Measurements from ENCODE around the gene PRRG2.
A peak's percentile ranks its signal among the peaks of the same experiment; 100 is the strongest.

Gene PRRG2

GRCh38 chr19:49581007-49581508, at the start of gene PRRG2:
Gene PRRG2, plus strand, starts transcription at chr19:49581316. Its CDS starts 1,904 bp downstream, at chr19:49583220.
- H3K27ac ChIP-seq (ENCODE audit: low read depth, low read length), result peak within 1 kb of the TSS; percentile 87
- H3K4me1 ChIP-seq (ENCODE audit: control insufficient read depth in 5 of 5, insufficient read depth in 5 of 5, low read length in 5 of 5), result peaks cover 4 to 25% (median 21%) of the 10 kb centered on the region in 5 donors
- peak within 1 kb of the TSS; percentile 70 to 96 (median 75) for H3K4me3 ChIP-seq (ENCODE audit: low read depth in 1 of 5, low read length in 5 of 5)
- peak within 1 kb of the TSS; percentile 85 to 94 (median 88) for H3K9ac ChIP-seq (ENCODE audit: low read length in 5 of 5)
- H3K9me3 ChIP-seq (ENCODE audit: control insufficient read depth in 5 of 5, low read length in 5 of 5), result no peaks in the 10 kb centered on the region
- H3K27me3 ChIP-seq (ENCODE audit: control insufficient read depth in 5 of 5, insufficient read depth in 4 of 5, low read length in 5 of 5), result no peaks in the 10 kb centered on the region
- H3K36me3 ChIP-seq (ENCODE audit: control insufficient read depth in 5 of 5, insufficient read depth in 5 of 5, low read length in 5 of 5), result peaks cover 0 to 3% (median 2%) of the 10 kb centered on the region in 5 donors

DNA sequence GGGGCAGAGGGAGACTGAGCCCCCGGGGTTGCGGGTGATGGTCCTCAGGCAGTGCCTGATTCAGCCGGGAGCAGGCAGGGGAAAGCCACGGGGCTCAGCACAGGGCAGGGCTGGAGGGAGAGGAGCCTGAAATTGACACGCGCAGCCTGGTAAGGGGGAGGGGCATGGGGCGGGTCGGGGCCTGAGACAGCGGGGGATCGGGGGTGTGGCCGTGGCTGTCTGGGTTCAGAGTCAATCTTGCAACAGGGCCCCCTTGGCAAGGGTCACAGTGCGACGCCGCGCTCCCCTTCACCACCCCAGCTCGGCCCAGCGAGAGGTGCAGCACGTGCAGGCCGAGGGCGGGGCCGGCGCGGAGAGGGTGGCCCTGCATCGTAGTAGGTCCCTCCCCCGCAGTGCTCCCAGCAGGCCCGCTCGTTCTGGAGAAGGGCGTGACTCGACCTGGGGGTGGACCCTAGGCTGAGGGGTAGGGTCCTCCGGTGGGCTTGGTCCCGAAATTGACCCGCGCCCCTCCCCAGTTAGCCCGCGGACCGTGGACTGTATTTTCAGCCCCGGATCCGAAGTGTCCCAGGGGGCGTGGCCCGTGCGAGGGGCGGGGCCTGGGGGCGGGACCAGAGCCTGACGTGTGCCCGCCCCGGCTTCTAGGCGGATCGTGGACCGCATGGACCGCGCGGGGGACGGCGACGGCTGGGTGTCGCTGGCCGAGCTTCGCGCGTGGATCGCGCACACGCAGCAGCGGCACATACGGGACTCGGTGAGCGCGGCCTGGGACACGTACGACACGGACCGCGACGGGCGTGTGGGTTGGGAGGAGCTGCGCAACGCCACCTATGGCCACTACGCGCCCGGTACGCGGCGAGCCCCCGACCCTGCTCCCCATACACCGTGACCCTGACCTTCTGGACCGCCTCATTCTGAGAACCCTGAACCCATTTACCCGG, 47.3 kb upstream of the PRRG2 start:
- peaks cover 0 to 52% (median 28%) of the 10 kb centered on the region in 5 donors for H3K36me3 ChIP-seq (ENCODE audit: control insufficient read depth in 5 of 5, insufficient read depth in 5 of 5, low read length in 5 of 5)
- peak overlapping the region in 1 of 5 donors; percentile 41 for H3K9ac ChIP-seq (ENCODE audit: low read length in 5 of 5)
- H3K4me3 ChIP-seq (ENCODE audit: low read depth in 1 of 5, low read length in 5 of 5), result peak overlapping the region in 4 of 5 donors; percentile 56 to 72 (median 62)
- H3K27ac ChIP-seq (ENCODE audit: low read depth, low read length), result no peak overlapping the region
- peaks cover 0 to 33% (median 20%) of the 10 kb centered on the region in 5 donors for H3K4me1 ChIP-seq (ENCODE audit: control insufficient read depth in 5 of 5, insufficient read depth in 5 of 5, low read length in 5 of 5)
- H3K27me3 ChIP-seq (ENCODE audit: control insufficient read depth in 5 of 5, insufficient read depth in 4 of 5, low read length in 5 of 5), result no peaks in the 10 kb centered on the region
- H3K9me3 ChIP-seq (ENCODE audit: control insufficient read depth in 5 of 5, low read length in 5 of 5), result no peaks in the 10 kb centered on the region

- Histone ChIP-seq H3K27me3 (ENCODE audit: control insufficient read depth in 5 of 5, insufficient read depth in 4 of 5, low read length in 5 of 5) (no peaks in the 10 kb centered on the region), H3K9me3 (ENCODE audit: control insufficient read depth in 5 of 5, low read length in 5 of 5) (no peaks in the 10 kb centered on the region), H3K36me3 (ENCODE audit: control insufficient read depth in 5 of 5, insufficient read depth in 5 of 5, low read length in 5 of 5) (peaks cover 0 to 58% (median 36%) of the 10 kb centered on the region in 5 donors), H3K4me1 (ENCODE audit: control insufficient read depth in 5 of 5, insufficient read depth in 5 of 5, low read length in 5 of 5) (peaks cover 0 to 29% (median 16%) of the 10 kb centered on the region in 5 donors), H3K27ac (ENCODE audit: low read depth, low read length) (no peak overlapping the region), H3K9ac (ENCODE audit: low read length in 5 of 5) (no peak overlapping the region), H3K4me3 (ENCODE audit: low read depth in 1 of 5, low read length in 5 of 5) (peak overlapping the region in 1 of 5 donors; percentile 58)
Observed at GRCh38 chr19:49534632-49535385, 46.3 kb upstream of the PRRG2 start.

GRCh38 chr19:49536921-49537462, 44.1 kb upstream of the PRRG2 start:
- Histone ChIP-seq H3K4me1 (ENCODE audit: control insufficient read depth in 5 of 5, insufficient read depth in 5 of 5, low read length in 5 of 5) (peaks cover 0 to 25% (median 16%) of the 10 kb centered on the region in 5 donors), H3K9ac (ENCODE audit: low read length in 5 of 5) (no peak overlapping the region), H3K27ac (ENCODE audit: low read depth, low read length) (no peak overlapping the region), H3K27me3 (ENCODE audit: control insufficient read depth in 5 of 5, insufficient read depth in 4 of 5, low read length in 5 of 5) (no peaks in the 10 kb centered on the region), H3K36me3 (ENCODE audit: control insufficient read depth in 5 of 5, insufficient read depth in 5 of 5, low read length in 5 of 5) (peaks cover 0 to 61% (median 37%) of the 10 kb centered on the region in 5 donors), H3K9me3 (ENCODE audit: control insufficient read depth in 5 of 5, low read length in 5 of 5) (no peaks in the 10 kb centered on the region), H3K4me3 (ENCODE audit: low read depth in 1 of 5, low read length in 5 of 5) (no peak overlapping the region)

GRCh38 chr19:49538643-49539042, 42.5 kb upstream of the PRRG2 start:
- Histone ChIP-seq H3K4me3 (ENCODE audit: low read depth in 1 of 5, low read length in 5 of 5) (no peak overlapping the region), H3K36me3 (ENCODE audit: control insufficient read depth in 5 of 5, insufficient read depth in 5 of 5, low read length in 5 of 5) (peaks cover 0 to 68% (median 47%) of the 10 kb centered on the region in 5 donors), H3K4me1 (ENCODE audit: control insufficient read depth in 5 of 5, insufficient read depth in 5 of 5, low read length in 5 of 5) (peaks cover 0 to 16% (median 8%) of the 10 kb centered on the region in 5 donors), H3K9me3 (ENCODE audit: control insufficient read depth in 5 of 5, low read length in 5 of 5) (no peaks in the 10 kb centered on the region), H3K27me3 (ENCODE audit: control insufficient read depth in 5 of 5, insufficient read depth in 4 of 5, low read length in 5 of 5) (no peaks in the 10 kb centered on the region), H3K27ac (ENCODE audit: low read depth, low read length) (no peak overlapping the region), H3K9ac (ENCODE audit: low read length in 5 of 5) (no peak overlapping the region)

GRCh38 chr19:49539192-49539952, 41.7 kb upstream of the PRRG2 start:
- no peak overlapping the region for H3K4me3 ChIP-seq (ENCODE audit: low read depth in 1 of 5, low read length in 5 of 5)

GRCh38 chr19:49541914-49542313, 39.2 kb upstream of the PRRG2 start:
- peaks cover 0 to 50% (median 36%) of the 10 kb centered on the region in 5 donors for H3K36me3 ChIP-seq (ENCODE audit: control insufficient read depth in 5 of 5, insufficient read depth in 5 of 5, low read length in 5 of 5)
- H3K9me3 ChIP-seq (ENCODE audit: control insufficient read depth in 5 of 5, low read length in 5 of 5), result no peaks in the 10 kb centered on the region

More at GRCh38 chr19:49539192-49539952, 41.7 kb upstream of the PRRG2 start:
- no peaks in the 10 kb centered on the region for H3K9me3 ChIP-seq (ENCODE audit: control insufficient read depth in 5 of 5, low read length in 5 of 5)
- H3K27me3 ChIP-seq (ENCODE audit: control insufficient read depth in 5 of 5, insufficient read depth in 4 of 5, low read length in 5 of 5), result no peaks in the 10 kb centered on the region
- H3K4me1 ChIP-seq (ENCODE audit: control insufficient read depth in 5 of 5, insufficient read depth in 5 of 5, low read length in 5 of 5), result peaks cover 0 to 9% (median 1%) of the 10 kb centered on the region in 5 donors
- H3K27ac ChIP-seq (ENCODE audit: low read depth, low read length), result no peak overlapping the region
- peaks cover 0 to 66% (median 46%) of the 10 kb centered on the region in 5 donors for H3K36me3 ChIP-seq (ENCODE audit: control insufficient read depth in 5 of 5, insufficient read depth in 5 of 5, low read length in 5 of 5)
- no peak overlapping the region for H3K9ac ChIP-seq (ENCODE audit: low read length in 5 of 5)

DNA sequence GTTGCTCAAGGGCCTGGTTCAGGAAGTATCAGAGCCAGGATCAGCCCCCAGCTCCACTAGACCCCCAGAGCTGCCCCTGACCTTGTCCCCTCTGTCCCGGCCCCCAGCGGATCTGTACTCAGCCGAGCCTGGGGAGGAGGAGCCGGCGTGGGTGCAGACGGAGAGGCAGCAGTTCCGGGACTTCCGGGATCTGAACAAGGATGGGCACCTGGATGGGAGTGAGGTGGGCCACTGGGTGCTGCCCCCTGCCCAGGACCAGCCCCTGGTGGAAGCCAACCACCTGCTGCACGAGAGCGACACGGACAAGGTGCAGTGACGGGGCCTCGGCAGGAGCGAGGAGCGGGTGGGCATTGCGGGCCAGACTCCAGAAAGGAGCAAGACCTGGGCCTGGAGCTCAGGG, 38.7 kb upstream of the PRRG2 start:
- H3K27ac ChIP-seq (ENCODE audit: low read depth, low read length), result no peak overlapping the region
- no peak overlapping the region for H3K4me3 ChIP-seq (ENCODE audit: low read depth in 1 of 5, low read length in 5 of 5)
- peaks cover 0 to 46% (median 31%) of the 10 kb centered on the region in 5 donors for H3K36me3 ChIP-seq (ENCODE audit: control insufficient read depth in 5 of 5, insufficient read depth in 5 of 5, low read length in 5 of 5)

More at GRCh38 chr19:49541914-49542313, 39.2 kb upstream of the PRRG2 start:
- H3K4me3 ChIP-seq (ENCODE audit: low read depth in 1 of 5, low read length in 5 of 5), result no peak overlapping the region
- no peak overlapping the region for H3K27ac ChIP-seq (ENCODE audit: low read depth, low read length)
- H3K9ac ChIP-seq (ENCODE audit: low read length in 5 of 5), result no peak overlapping the region
- H3K4me1 ChIP-seq (ENCODE audit: control insufficient read depth in 5 of 5, insufficient read depth in 5 of 5, low read length in 5 of 5), result peaks cover 0 to 8% (median 4%) of the 10 kb centered on the region in 5 donors
- no peaks in the 10 kb centered on the region for H3K27me3 ChIP-seq (ENCODE audit: control insufficient read depth in 5 of 5, insufficient read depth in 4 of 5, low read length in 5 of 5)

DNA sequence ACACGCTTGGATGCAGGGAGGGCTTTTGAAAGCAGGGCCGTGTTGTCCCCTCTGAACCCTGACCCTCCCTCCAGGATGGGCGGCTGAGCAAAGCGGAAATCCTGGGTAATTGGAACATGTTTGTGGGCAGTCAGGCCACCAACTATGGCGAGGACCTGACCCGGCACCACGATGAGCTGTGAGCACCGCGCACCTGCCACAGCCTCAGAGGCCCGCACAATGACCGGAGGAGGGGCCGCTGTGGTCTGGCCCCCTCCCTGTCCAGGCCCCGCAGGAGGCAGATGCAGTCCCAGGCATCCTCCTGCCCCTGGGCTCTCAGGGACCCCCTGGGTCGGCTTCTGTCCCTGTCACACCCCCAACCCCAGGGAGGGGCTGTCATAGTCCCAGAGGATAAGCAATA, 38.1 kb upstream of the PRRG2 start:
- Histone ChIP-seq H3K27me3 (ENCODE audit: control insufficient read depth in 5 of 5, insufficient read depth in 4 of 5, low read length in 5 of 5) (no peaks in the 10 kb centered on the region), H3K4me3 (ENCODE audit: low read depth in 1 of 5, low read length in 5 of 5) (no peak overlapping the region), H3K9ac (ENCODE audit: low read length in 5 of 5) (no peak overlapping the region), H3K36me3 (ENCODE audit: control insufficient read depth in 5 of 5, insufficient read depth in 5 of 5, low read length in 5 of 5) (peaks cover 0 to 46% (median 29%) of the 10 kb centered on the region in 5 donors), H3K27ac (ENCODE audit: low read depth, low read length) (no peak overlapping the region), H3K9me3 (ENCODE audit: control insufficient read depth in 5 of 5, low read length in 5 of 5) (no peaks in the 10 kb centered on the region), H3K4me1 (ENCODE audit: control insufficient read depth in 5 of 5, insufficient read depth in 5 of 5, low read length in 5 of 5) (peaks cover 0 to 10% (median 9%) of the 10 kb centered on the region in 5 donors)

More for the DNA sequence above, 38.7 kb upstream of the PRRG2 start:
- no peaks in the 10 kb centered on the region for H3K9me3 ChIP-seq (ENCODE audit: control insufficient read depth in 5 of 5, low read length in 5 of 5)
- H3K27me3 ChIP-seq (ENCODE audit: control insufficient read depth in 5 of 5, insufficient read depth in 4 of 5, low read length in 5 of 5), result no peaks in the 10 kb centered on the region
- peaks cover 0 to 10% (median 9%) of the 10 kb centered on the region in 5 donors for H3K4me1 ChIP-seq (ENCODE audit: control insufficient read depth in 5 of 5, insufficient read depth in 5 of 5, low read length in 5 of 5)
- H3K9ac ChIP-seq (ENCODE audit: low read length in 5 of 5), result no peak overlapping the region
